Endothelial cell (in vitro differentiated cells): ENCODE results near the gene SLC6A4. TPM values are rescaled to one million over a fixed set of nuclear protein-coding genes. Genes with fewer than 3 reads are reported as not detected.

Experiments used
- DNase-seq: peaks from one replicate; pipeline ENCODE4 v3.0.0; 2021; ENCODE audit warnings: low spot score
- H3K27ac Mint-ChIP-seq: one replicate; pipeline ENCODE4 v1.8.0; 2021; ENCODE audit warnings: mixed read lengths, inconsistent platforms; ENCODE audit not compliant: unreplicated experiment
- H3K27me3 Mint-ChIP-seq: one replicate; pipeline ENCODE4 v1.8.0; 2021; ENCODE audit warnings: mild to moderate bottlenecking, moderate library complexity, mixed read lengths, inconsistent platforms; ENCODE audit not compliant: unreplicated experiment
- H3K36me3 Mint-ChIP-seq: one replicate; pipeline ENCODE4 v1.8.0; 2021; ENCODE audit warnings: mild to moderate bottlenecking, low read depth, mixed read lengths, inconsistent platforms; ENCODE audit not compliant: unreplicated experiment
- H3K4me1 Mint-ChIP-seq: one replicate; pipeline ENCODE4 v1.8.0; 2021; ENCODE audit warnings: mild to moderate bottlenecking, mixed read lengths, inconsistent platforms; ENCODE audit not compliant: unreplicated experiment
- H3K4me3 Mint-ChIP-seq: one replicate; pipeline ENCODE4 v1.8.0; 2021; ENCODE audit warnings: mild to moderate bottlenecking, mixed read lengths, inconsistent platforms; ENCODE audit not compliant: unreplicated experiment
- H3K9me3 Mint-ChIP-seq: one replicate; pipeline ENCODE4 v1.8.0; 2021; ENCODE audit warnings: mixed read lengths, inconsistent platforms; ENCODE audit not compliant: unreplicated experiment
- CTCF ChIP-seq: fragments of 200-600 bp; sonication (generic); IDR thresholded peaks from one replicate; pipeline ENCODE4 v1.5.0; 2021; ENCODE audit warnings: antibody characterized with exemption; ENCODE audit not compliant: unreplicated experiment
- total RNA-seq: library from RNA; stranded (reverse); fragmentation: NEBNext Ultra II Directional; extraction: Animal tissue kit (Norgen Biotek cat#: 25700); gene quantifications from one replicate; pipeline ENCODE4 v1.2.1, GENCODE V29; 2021; ENCODE audit not compliant: unreplicated experiment

The SLC6A4 gene
- total RNA-seq, 1 donor from 2014 or later: 1.0 TPM

- no peak for DNase-seq
- Mint-ChIP-seq H3K4me1 (no peaks in the 10 kb centered on the region), H3K27me3 (peaks cover 1% of the 10 kb centered on the region), H3K9me3 (no peaks in the 10 kb centered on the region), H3K36me3 (no peaks in the 10 kb centered on the region), H3K4me3 (no peak overlapping the region), H3K27ac (no peak overlapping the region)
- TF ChIP-seq CTCF: no peak
These were observed 44.4 kb downstream of the SLC6A4 start for GRCh38 chr17:30191072-30191471.

- no peak overlapping the region for H3K27ac Mint-ChIP-seq
- DNase-seq: no peak
- H3K9me3 Mint-ChIP-seq: no peaks in the 10 kb centered on the region
- no peak for TF ChIP-seq CTCF
- peaks cover 13% of the 10 kb centered on the region for H3K36me3 Mint-ChIP-seq
- H3K27me3 Mint-ChIP-seq: peaks cover 1% of the 10 kb centered on the region
- H3K4me1 Mint-ChIP-seq: no peaks in the 10 kb centered on the region
- H3K4me3 Mint-ChIP-seq: no peak overlapping the region
These were observed 47.1 kb downstream of the SLC6A4 start for GRCh38 chr17:30188211-30188939.

DNA sequence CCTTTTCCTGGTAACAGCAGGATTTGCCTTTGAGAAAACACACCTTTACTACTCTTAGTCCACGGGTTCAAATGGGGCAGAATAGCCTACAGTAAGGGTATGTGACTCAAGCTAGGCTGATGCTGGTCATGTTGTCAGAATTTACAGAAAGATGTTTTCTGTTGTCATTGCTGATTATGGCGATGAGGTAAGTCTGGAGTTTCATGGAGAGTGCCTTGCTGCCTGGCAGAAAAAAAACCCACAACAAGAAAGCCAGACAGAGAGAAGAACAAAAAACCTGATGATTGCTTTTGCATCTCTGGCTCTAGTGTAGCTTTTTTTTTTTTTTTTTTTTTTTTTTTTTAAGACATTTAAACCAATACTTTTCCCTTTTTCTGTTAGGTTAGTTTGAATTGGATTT is 47.9 kb downstream of the SLC6A4 start:
- H3K9me3 Mint-ChIP-seq: no peaks in the 10 kb centered on the region
- no peak overlapping the region for H3K27ac Mint-ChIP-seq
- no peak overlapping the region for H3K4me3 Mint-ChIP-seq
- no peak for TF ChIP-seq CTCF
- DNase-seq: no peak
- H3K4me1 Mint-ChIP-seq: no peaks in the 10 kb centered on the region
- H3K36me3 Mint-ChIP-seq: peaks cover 13% of the 10 kb centered on the region
- H3K27me3 Mint-ChIP-seq: peaks cover 1% of the 10 kb centered on the region

DNA sequence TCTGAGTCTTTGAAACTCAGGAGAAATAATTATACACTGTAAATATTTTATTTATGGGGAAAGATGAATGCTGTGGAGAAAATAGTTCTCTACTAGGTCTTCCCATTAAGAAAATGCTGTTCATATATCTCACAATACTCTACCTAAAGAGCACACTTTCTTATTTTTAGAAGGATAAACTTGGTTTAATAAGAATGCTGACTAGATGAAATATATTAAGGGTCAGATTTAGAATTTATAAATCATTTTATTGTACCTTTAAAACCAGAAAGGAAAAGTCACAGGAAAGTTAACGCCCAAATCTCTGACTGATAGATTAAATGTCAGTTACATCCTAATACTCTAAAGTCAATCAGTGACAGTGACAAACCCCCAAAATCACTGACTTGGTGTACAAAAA is 48.7 kb downstream of the SLC6A4 start:
- Mint-ChIP-seq H3K9me3 (no peaks in the 10 kb centered on the region), H3K27ac (no peak overlapping the region), H3K36me3 (peaks cover 13% of the 10 kb centered on the region), H3K27me3 (peaks cover 1% of the 10 kb centered on the region), H3K4me1 (no peaks in the 10 kb centered on the region), H3K4me3 (no peak overlapping the region)
- DNase-seq: no peak
- no peak for TF ChIP-seq CTCF

DNA sequence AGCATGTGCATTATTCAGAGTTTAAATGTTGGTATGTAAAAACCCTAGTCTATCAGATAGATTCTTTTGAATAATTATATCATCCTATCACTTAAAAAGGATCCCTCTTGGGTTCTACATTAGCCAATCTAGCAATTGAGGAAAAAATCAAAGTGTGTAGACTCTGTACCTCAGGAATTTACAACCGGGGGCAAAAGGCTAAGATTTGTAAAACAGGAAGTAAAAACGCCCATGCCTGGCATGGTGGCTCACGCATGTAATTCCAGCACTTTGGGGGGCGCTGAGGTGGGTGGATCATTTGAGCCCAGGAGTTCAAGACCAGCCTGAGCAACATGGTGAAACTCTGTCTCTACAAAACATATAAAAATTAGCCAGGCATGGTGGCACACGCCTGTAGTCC is 58.6 kb downstream of the SLC6A4 start:
- Mint-ChIP-seq H3K9me3 (no peaks in the 10 kb centered on the region), H3K4me1 (no peaks in the 10 kb centered on the region), H3K27me3 (no peaks in the 10 kb centered on the region), H3K36me3 (peaks cover 12% of the 10 kb centered on the region), H3K4me3 (no peak overlapping the region), H3K27ac (no peak overlapping the region)
- no peak for TF ChIP-seq CTCF
- DNase-seq: no peak
